ENCODE data around the gene PSMA6.
"Not testable (repeated sequence)": the region's sequence is repeated elsewhere in the genome, so short reads cannot be mapped to it uniquely, and the experiment has no call there.

PSMA6 gene

DNA sequence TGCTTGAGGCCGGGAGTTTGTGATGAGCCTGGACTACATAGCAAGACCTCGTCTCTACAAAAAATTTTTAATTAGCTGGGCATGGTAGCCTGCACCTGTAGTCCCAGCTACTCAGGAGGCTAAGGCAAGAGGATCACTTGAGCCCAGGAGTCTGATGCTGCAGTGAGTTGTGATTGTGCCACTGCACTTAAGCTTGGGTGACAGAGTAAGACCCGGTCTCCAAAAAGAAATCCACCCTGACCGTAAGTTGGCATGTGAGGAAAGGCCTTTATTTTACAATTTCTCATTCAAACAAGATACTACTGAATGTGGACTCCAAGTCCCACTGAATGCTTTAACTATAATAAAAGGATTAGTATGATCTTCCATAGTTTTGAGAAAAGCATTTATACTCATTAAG is 27.3 kb downstream of the PSMA6 start:
- DNase-seq = no peak

GRCh38 chr14:35320472-35320871 is 28.3 kb downstream of the PSMA6 start:
- no peak for DNase-seq

DNA sequence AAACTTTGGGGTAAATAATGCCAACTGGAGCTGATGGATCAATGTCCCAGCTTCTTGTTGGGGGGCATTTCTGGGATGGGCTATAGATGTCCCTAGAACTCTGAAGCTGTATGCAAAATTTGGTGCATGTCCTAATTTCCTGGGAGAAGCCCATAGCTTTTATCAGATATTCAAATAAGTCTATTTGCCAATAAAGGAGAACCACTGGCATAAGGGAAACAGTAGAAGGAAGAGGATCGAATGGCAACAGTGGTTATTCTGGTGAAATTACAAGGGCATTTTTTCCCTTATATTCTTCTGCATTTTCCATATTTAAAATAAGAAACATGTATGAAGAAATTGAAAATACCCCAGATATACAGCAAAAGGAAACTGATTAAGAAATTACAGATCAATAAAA is 34.2 kb downstream of the PSMA6 start:
- DNase-seq = no peak

GRCh38 chr14:35331605-35332516 is 39.7 kb downstream of the PSMA6 start:
- no peak for DNase-seq

- no peak for DNase-seq
These were observed 40.5 kb downstream of the PSMA6 start for GRCh38 chr14:35332517-35333263.

GRCh38 chr14:35333264-35333730 is 41.1 kb downstream of the PSMA6 start:
- DNase-seq = no peak

GRCh38 chr14:35333797-35334743 is 41.9 kb downstream of the PSMA6 start:
- DNase-seq = no peak

GRCh38 chr14:35335388-35336092 is 43.4 kb downstream of the PSMA6 start:
- DNase-seq = no peak

DNA sequence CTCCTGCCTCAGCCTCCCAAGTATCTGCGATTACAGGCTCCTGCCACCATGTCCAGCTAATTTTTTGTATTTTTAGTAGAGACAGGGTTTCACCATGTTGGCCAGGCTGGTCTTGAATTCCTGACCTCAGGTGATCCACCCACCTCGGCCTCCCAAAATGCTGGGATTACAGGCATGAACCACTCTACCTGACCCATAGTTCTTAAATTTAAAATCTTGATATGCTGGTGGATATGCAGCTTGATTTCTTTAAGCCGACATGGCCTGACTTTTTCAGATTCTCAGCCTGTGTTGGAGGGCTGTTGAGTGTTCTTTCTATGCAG is 44.0 kb downstream of the PSMA6 start:
- DNase-seq = not testable (repeated sequence)

GRCh38 chr14:35336494-35337268 is 44.5 kb downstream of the PSMA6 start:
- peak in 13 of 56 donors; percentile 9 to 45 (median 25) for DNase-seq

- DNase-seq = no peak
These were observed 45.4 kb downstream of the PSMA6 start for GRCh38 chr14:35337269-35338255.

DNA sequence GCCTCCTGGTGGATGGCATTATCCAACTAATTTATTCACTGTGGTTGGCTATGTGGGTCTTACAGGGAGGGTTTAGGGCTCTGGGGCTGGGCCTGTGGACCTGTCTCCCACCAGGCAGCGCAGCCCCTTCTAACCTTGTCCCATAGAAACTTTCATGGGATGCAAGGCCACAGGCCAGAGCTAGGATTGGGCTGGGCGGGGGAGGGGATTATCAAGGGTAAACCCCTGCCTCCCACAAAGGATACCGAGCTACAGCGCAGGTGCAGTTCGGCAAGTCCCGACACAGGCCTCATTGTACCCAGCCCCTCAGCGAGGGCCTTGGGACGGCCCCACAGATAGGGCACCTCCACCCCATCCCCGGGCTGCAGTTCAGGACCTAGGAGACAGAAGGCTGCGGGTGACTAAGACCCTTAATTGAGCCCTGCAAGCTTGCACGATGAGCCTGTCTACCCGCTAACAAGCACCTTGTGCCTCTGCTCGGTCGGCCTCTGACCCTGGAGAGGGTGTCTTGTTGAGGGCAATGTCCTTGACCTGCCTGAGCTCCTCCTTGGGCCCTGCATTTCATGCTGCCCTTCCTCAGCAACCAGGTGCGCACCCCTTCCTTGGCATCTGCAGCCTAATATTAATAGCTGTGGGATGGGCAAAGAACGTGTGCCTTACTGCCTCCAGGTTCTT is 46.7 kb downstream of the PSMA6 start:
- no peak for DNase-seq

GRCh38 chr14:35339761-35340406 is 47.7 kb downstream of the PSMA6 start:
- DNase-seq = peak in 5 of 56 donors; percentile 7 to 26 (median 12)

- no peak for DNase-seq
These were observed 48.7 kb downstream of the PSMA6 start for GRCh38 chr14:35340616-35341453.

- no peak for DNase-seq
These were observed 49.2 kb downstream of the PSMA6 start for GRCh38 chr14:35341454-35341750.

DNA sequence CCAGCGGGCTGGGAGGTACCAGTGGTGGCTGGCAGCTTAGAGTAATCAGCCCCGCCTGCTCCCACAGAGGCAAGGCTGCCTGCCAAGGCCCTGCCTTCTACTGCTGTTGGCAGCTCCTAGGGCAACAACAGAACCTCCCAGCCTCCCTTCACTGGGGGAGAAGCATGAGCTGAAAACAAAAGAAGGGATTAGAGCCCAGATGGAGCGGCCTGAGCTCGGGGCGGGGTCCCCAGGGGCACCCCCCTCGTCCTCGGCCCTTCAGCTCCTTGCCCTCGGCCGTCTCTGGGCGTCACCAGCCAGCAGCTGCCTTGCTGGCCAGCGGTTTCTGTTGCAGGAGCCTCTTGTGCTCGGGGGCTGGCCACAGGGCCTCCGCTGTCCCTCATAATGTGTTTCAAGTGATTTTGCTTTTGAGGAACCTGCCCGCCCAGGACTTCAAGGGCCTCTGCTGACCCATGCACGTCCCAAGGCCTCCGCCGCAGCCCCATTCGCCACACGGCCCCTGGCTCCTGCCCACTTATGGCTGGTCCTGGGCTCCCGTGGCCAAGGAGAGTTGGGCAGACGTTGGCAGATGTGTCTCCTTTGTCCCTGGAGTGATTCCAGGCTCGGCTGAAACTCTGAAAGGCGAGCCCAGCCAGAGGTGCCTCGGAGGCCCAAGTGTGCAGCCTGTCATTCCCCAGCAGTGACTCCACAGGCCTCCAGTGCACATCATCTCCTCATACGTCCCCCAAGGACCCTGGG is 49.7 kb downstream of the PSMA6 start:
- DNase-seq = peak; percentile 43 to 98 (median 93)

Measured in nucleus accumbens (tissue), 56 donors.